GM12874 (cell line): ENCODE measurements around the gene MYBPC2.

Source experiments
- TF ChIP-seq, protein P1 (sequence below): IDR thresholded peaks from 2 replicates; pipeline ENCODE4 v1.5.1; 2011; ENCODE audit warnings: low read depth, mild to moderate bottlenecking, control low read depth, low read length, moderate library complexity; ENCODE audit not compliant: insufficient read depth

MYBPC2 gene

DNA sequence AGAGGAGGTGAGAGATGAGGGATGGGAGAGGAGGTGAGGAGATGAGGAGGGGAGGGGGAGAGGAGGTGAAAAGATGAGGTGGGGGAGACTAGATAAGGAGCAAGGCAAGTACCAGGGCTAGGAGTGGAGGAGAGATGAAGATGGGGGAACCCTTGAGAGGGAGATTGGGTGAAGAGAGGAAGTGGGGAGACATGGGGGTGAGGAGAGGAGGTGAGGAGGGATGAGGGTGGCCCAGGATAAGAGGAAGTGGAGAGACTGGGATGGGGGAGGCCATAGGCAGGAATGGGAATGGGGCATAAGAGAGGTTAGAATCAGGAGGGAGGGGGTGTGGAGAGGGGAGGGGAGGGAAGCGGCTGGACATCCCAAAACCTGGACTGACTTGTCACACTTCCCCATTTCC is 26.9 kb downstream of the MYBPC2 start:
- TF ChIP-seq, protein P1, sequence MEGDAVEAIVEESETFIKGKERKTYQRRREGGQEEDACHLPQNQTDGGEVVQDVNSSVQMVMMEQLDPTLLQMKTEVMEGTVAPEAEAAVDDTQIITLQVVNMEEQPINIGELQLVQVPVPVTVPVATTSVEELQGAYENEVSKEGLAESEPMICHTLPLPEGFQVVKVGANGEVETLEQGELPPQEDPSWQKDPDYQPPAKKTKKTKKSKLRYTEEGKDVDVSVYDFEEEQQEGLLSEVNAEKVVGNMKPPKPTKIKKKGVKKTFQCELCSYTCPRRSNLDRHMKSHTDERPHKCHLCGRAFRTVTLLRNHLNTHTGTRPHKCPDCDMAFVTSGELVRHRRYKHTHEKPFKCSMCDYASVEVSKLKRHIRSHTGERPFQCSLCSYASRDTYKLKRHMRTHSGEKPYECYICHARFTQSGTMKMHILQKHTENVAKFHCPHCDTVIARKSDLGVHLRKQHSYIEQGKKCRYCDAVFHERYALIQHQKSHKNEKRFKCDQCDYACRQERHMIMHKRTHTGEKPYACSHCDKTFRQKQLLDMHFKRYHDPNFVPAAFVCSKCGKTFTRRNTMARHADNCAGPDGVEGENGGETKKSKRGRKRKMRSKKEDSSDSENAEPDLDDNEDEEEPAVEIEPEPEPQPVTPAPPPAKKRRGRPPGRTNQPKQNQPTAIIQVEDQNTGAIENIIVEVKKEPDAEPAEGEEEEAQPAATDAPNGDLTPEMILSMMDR = no peak

GRCh38 chr19:50460161-50460765 is 27.6 kb downstream of the MYBPC2 start:
- TF ChIP-seq, protein P1 = peak; percentile 38; the same call in 1 of the 2 replicates

GRCh38 chr19:50461066-50461875 is 28.6 kb downstream of the MYBPC2 start:
- TF ChIP-seq, protein P1 = peak; percentile 87

DNA sequence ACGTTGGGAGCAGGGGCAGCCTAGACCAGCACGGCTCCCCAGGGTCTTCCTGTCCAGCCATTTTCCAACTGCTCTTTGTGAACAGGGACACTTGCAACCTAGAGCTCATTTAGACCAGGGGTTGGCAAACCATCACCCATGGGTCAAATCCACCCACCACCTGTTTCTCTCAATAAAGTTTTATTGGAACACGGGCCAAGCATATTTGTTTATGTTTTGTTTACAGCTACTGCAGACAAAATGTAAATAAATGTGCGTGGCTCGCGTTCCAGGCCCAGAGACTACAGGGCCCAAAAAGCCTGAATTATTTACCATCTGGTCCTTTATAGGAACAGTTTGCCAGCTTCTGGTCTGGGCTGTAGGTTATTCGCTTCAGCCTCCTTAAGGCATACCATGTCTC is 30.3 kb downstream of the MYBPC2 start:
- TF ChIP-seq, protein P1 = no peak

DNA sequence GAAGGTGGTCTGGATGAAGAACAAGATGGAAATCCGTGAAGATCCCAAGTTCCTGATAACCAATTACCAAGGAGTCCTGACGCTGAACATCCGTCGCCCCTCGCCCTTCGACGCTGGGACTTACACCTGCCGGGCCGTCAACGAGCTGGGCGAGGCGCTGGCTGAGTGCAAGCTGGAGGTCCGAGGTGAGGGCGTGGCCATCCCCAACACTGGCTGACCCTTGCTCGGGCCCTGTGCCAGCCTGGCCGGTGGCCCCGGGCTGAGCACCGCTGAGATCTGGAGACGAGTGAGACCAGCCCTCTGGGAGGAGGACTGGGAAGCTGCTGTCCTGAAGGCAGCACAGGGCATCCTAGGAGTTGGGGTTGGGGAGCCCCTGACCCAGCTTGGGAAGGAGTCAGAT is 31.7 kb downstream of the MYBPC2 start:
- TF ChIP-seq, protein P1 = no peak

- TF ChIP-seq, protein P1 = no peak
Measured at GRCh38 chr19:50465000-50465399, 32.3 kb downstream of the MYBPC2 start.

DNA sequence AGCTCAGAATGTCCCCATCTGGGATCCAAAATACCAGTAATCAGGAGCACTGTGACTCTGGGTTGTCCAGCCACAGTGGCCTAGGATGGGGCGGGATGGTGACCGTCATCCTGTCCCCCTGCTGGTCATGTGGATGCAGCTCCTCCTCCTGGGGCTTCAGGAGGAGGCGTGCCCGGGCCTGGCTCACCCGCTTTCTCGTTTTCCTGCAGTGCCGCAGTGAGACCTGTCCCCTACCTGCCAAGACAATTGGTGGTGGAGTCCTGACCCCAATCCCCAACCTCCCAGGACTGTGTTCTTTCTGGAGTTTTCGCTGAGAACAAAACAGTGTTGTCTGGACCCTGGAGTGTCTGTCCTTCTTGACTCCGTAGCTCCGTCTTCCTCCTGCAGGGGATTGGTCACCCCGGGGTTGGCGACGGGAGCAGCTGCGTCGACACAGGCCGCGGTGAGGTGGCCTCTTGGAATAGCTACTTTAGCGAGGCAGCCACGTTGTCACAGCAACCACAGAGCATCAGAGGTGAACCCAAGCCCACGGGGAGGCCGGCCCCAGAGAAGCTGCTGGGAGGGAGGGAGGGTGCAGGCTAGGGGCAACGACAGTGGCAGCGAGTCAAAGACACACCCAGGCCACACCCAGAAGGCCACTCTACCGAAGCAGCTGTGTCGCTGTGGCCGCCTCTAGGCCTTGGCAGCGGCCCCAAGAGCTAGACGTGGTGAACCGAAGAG is 33.5 kb downstream of the MYBPC2 start:
- TF ChIP-seq, protein P1 = peak; percentile 24; the same call in 1 of the 2 replicates
